Activated T-cell treated with anti-CD3 and anti-CD28 coated beads, Interleukin-2, amount 50 U/mL, for 4 hours (primary cell): ENCODE results near the gene CLEC16A. TPM values are rescaled to one million over a fixed set of nuclear protein-coding genes. Genes with fewer than 3 reads are reported as not detected.
A peak's percentile ranks its signal among the peaks of the same experiment; 100 is the strongest.

Source experiments
- ATAC-seq, 2 donors: fragments of 200-7000 bp; cut with Tn5 transposase; one replicate each; pipeline ENCODE4 v1.10.0; 2021
- DNase-seq: peaks from one replicate; pipeline ENCODE4 v3.0.0-alpha.2; 2020
- H3K27me3 Mint-ChIP-seq: one replicate; pipeline ENCODE4 v1.8.0; 2021; ENCODE audit warnings: low read depth, mixed read lengths
- H3K36me3 Mint-ChIP-seq: one replicate; pipeline ENCODE4 v1.8.0; 2022; ENCODE audit warnings: mixed read lengths; ENCODE audit not compliant: insufficient read depth
- H3K4me1 Mint-ChIP-seq: one replicate; pipeline ENCODE4 v1.8.0; 2021; ENCODE audit warnings: low read depth, mixed read lengths
- H3K4me3 Mint-ChIP-seq: one replicate; pipeline ENCODE4 v1.8.0; 2021; ENCODE audit warnings: mild to moderate bottlenecking, moderate library complexity, mixed read lengths
- H3K9me3 Mint-ChIP-seq: one replicate; pipeline ENCODE4 v1.8.0; 2021; ENCODE audit warnings: mixed read lengths
- total RNA-seq, 3 donors: library from RNA; stranded (reverse); gene quantifications; one replicate each; pipeline ENCODE4 v1.2.1, GENCODE V29; 2021

The CLEC16A gene
- total RNA-seq, 3 donors from 2014 or later, result 25.2 to 26.4 (median 26.3) TPM

DNA sequence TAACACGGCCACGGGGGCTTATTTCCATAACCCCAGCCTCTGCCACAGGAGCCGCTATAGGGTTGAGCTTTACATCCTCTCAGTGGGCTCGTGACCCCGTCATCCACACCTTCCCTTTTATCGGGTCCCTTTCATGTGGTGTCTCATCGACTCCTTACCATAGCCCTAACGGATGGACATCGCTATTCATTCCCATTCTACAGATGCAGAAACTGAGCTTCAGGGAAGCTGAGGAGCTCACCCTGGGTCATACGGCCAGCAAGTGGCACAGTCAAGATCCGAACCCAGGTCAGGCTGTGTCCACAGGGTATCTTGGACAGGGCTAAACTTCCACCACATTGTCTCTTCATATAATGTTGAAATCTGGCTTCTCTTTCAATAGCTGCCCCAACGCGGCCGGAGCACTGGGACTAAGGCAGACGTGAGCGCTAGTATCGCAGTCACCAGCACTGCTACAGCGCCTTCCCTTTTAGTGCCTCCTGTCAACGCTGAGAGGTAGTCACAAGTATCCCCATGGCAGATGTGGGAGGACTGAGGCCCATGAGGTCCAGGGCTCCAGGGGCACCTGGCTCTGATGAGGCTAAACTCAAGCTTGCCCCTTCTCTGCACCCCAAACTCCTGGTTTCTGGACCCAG is 260.8 kb downstream of the CLEC16A start:
- DNase-seq (no peak), ATAC-seq (no peak)
- Mint-ChIP-seq H3K4me1 (peaks cover 15% of the 10 kb centered on the region), H3K9me3 (no peaks in the 10 kb centered on the region), H3K4me3 (no peak overlapping the region), H3K27me3 (no peaks in the 10 kb centered on the region), H3K36me3 (no peaks in the 10 kb centered on the region)

DNA sequence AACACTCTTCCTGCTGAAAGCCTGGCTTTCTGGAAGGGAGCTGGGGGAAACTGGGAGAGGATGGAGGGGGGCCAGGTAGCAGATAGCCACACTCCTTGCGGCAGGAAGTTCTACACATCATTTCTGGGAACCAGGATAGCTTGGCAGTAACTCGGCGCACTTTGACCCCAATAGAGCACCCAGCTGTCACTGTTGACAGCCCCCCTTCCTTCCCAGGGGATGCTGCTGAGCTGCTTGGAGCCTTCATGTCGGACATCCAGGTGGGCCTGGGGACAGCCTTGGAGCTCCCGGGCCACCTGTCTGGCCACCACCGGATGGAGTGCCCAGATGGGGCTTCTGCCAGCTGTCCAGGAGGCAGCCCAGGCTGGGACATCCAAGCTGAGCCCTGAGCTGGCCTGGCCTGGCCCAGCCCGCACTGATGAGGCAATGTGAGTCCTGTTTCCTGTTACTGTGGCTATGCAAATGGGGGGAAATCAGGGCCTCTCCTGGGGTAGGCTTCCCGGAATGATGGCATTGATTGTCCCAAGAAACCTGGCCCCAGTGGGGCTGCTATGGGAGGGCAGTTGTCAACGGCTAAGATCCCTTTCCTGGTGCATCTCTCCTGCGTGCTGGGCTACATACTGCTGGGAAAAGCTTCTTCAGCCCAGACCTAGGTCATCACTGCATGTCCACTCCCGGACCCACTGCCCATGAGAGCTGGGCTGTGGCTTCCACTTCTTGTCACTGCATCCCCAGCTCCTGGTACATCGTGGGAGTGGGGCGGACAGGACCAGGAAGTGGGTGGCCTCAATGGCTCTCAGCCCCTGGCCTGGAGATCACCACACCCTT is 261.6 kb downstream of the CLEC16A start:
- H3K9me3 Mint-ChIP-seq, result no peaks in the 10 kb centered on the region
- peaks cover 15% of the 10 kb centered on the region for H3K4me1 Mint-ChIP-seq
- H3K36me3 Mint-ChIP-seq, result no peaks in the 10 kb centered on the region
- ATAC-seq, result peak in 1 of 2 donors; percentile 6
- H3K27me3 Mint-ChIP-seq, result no peaks in the 10 kb centered on the region
- no peak overlapping the region for H3K4me3 Mint-ChIP-seq
- no peak for DNase-seq

DNA sequence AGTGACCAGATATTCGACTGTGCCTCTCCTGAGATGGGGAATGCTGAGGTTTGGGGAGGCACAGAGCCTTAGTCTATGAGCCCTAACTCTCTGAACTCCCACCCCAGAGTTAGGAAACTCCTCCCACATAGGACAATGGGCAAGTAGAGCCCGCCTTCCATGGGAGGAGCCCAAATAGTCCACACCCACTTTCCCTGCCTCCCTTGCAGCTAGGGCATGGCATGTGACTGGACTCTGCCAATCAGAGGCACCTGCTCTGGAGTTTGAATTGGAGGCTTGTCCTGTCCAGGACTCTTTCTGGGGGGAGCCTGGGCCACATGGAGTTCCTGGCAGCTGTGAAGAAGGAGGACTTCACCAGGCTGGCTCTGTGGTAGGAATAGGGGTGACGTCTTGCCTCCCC is 263.3 kb downstream of the CLEC16A start:
- Mint-ChIP-seq H3K4me3 (no peak overlapping the region), H3K27me3 (no peaks in the 10 kb centered on the region), H3K4me1 (peaks cover 15% of the 10 kb centered on the region), H3K9me3 (no peaks in the 10 kb centered on the region), H3K36me3 (no peaks in the 10 kb centered on the region)
- DNase-seq (no peak), ATAC-seq (no peak)

DNA sequence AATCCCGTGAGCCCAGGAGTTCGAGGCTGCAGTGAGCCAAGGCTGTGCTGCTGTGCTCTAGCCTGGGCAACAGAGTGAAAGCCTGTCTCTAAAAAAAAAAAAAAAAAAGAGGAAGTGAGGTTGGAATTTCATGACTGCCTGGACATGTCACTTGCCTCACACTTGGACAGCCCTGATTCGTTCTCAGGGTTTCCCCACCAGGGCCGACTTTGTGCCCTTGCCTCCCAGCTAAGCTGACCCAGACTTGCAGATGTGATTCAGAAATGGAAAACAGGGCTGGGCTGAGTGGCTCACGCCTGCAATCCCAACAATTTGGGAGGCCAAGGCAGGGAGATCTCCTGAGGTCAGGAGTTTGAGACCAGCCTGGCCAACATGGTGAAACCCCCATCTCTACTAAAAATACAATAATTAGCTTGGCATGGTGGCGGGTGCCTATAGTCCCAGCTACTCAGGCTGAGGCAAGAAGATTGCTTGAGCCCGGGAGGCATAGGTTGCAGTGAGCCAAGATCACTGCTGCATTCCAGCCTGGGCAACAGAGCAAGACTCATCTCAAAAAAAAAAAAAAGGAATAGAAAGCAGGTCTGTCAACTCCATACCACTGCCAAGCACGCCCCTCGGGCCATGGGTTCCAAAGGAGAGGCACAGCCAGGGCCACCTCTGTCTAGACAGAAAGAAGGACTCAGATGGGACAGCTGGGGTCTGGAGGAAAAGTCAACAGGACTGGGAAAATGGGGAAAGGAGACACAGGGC is 264.7 kb downstream of the CLEC16A start:
- peaks cover 12% of the 10 kb centered on the region for H3K4me1 Mint-ChIP-seq
- H3K27me3 Mint-ChIP-seq, result no peaks in the 10 kb centered on the region
- ATAC-seq (no peak), DNase-seq (no peak)
- no peak overlapping the region for H3K4me3 Mint-ChIP-seq
- H3K9me3 Mint-ChIP-seq, result no peaks in the 10 kb centered on the region
- no peaks in the 10 kb centered on the region for H3K36me3 Mint-ChIP-seq

DNA sequence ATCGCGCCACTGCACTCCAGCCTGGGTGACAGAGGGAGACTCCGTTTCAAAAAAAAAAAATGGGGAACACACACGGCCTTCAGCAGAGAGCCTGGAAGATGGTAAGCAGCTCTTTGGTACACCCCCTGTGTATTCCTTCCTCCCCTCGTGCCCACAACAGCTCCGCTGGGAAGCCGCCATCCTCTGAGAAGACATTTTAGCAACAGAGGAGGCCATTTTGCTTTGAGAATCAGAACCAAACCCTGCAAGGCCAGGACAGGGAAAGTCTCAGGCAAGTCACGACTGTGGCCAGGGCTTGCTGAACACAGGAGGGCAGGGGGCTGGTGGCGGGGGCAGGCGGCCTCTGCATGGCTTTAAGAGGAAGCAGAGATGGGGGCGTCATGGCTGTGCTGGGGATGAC is 265.9 kb downstream of the CLEC16A start:
- ATAC-seq (no peak), DNase-seq (no peak)
- Mint-ChIP-seq H3K4me1 (peaks cover 12% of the 10 kb centered on the region), H3K27me3 (no peaks in the 10 kb centered on the region), H3K9me3 (no peaks in the 10 kb centered on the region), H3K36me3 (no peaks in the 10 kb centered on the region), H3K4me3 (no peak overlapping the region)

DNA sequence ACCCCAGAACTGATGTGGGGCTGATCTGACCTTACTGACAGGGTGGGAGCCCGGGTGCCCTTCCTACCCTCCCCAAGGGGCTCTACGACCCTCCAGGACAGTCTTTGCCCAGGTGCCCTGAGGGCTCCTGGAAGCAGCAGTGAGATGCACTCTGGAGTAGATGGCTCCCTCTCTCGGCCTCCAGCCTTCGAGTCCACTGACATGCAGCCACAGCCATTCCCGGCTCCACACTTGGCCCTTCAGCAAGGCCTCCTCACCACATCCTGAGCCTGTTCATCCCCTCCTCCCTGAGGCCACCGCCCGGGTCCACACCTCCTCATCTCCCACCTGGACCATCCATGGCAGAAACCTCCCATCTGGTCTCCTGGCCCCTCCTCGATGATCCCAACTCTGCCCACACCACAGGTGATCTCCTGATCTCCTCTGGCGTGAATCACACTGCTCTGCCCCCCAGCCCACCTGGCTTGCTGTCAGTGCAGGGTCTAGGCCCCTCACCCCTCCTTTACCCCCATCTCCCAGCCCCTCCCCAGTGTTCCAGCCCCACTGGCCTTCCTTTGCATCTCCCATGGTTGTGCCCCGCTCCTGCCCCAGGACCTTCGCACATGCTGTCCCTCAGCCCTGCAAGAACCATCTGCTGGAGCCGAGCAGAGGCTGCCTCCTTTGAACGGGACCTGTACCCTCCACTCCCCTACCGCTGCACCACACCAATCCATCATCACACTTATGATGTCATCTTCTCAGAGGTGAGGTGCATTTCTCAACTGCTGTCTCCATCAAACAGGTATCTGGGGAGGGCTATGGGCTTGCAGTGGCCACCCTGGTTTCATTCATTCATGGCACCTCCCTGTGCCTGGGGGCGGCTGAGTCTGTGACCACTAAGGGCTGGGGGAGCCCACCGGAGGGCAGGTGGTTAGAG is 267.0 kb downstream of the CLEC16A start:
- no peak for ATAC-seq
- no peaks in the 10 kb centered on the region for H3K36me3 Mint-ChIP-seq
- no peak overlapping the region for H3K4me3 Mint-ChIP-seq
- H3K9me3 Mint-ChIP-seq, result peaks cover 6% of the 10 kb centered on the region
- H3K4me1 Mint-ChIP-seq, result peaks cover 10% of the 10 kb centered on the region
- no peaks in the 10 kb centered on the region for H3K27me3 Mint-ChIP-seq
- DNase-seq, result no peak

DNA sequence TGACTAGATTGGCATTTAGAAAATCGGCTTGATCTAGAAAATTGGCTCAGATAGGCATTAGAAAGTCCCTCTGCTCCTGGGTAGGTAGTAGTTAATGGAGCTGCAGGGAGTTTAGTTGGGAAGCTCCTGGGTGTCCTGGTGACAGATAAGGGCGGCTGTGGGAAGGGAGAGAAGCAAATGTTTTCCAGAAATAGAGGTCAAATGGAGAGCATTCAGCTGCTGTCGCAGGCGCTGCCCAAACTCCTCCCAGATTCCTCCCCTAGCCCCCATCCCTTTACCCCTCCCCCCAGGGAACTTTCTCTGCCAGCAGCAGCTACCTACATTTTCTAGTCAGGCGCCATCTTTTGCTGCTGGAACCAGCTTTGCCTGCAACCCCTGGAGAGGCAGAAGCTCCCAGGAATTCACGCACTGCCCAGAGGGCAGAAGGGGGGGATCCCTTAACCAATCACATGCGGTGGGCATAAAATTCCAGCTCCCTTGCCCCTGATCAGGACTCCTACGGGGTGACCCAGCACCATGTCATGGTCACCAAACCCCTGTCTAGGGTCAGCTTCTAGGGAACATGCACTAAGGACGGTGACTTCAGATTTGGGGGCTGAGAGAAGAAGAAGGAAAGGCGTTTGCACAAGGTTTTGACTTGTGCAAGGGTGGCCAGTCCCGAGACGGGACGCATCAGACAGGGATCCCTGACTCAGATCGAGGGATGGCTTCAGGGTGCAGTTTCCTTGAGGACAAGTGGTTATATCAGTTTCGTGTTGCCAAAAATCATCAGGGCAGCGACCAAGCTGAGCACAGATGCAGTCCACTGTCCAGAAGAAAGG is 267.8 kb downstream of the CLEC16A start:
- Mint-ChIP-seq H3K9me3 (peaks cover 7% of the 10 kb centered on the region), H3K36me3 (no peaks in the 10 kb centered on the region), H3K4me1 (peaks cover 1% of the 10 kb centered on the region), H3K4me3 (no peak overlapping the region), H3K27me3 (no peaks in the 10 kb centered on the region)
- ATAC-seq (no peak), DNase-seq (no peak)

DNA sequence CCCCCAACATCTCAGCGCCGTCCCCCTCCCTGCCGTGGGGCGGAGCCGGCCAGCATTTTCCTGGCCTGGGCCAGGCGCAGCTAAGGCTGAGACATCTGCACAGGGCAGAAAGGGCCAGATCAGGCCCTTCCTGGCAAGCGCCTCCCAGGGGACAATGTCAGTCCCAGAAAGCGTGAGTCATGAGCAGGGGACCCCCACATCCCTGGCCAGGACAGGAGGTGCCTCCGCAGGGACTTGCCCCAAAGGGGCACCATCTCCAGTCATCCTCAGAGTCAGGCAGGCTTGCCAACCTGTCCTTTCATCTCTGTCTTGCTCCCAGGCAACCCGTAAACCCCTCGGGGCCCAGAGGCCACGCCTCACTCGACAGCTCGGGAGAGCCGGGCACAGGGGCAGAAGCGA is 268.4 kb downstream of the CLEC16A start:
- Mint-ChIP-seq H3K9me3 (peaks cover 7% of the 10 kb centered on the region), H3K4me3 (no peak overlapping the region)
- no peak for ATAC-seq

DNA sequence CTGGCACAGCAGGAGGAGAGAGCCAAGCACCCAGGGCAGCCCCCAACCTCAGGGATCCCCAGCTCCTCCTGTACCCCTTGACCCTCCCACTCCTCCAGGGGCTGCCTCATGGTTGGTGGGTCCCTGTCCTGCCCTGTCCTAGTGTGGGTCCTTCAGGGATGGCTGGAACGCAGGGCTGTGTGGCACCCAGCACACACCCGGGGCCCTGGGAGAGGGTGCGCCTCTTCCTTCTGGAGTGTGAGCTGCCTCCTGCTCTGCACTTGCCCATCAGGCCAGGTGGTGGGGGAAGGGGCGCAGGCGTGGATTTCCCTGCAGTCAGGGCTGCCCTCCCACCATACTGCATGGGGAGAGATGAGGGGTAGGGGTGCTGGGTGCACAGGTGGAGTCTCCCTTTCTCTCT is 269.0 kb downstream of the CLEC16A start:
- peaks cover 7% of the 10 kb centered on the region for H3K9me3 Mint-ChIP-seq

More for the DNA sequence above, 268.4 kb downstream of the CLEC16A start:
- no peak for DNase-seq
- Mint-ChIP-seq H3K4me1 (no peaks in the 10 kb centered on the region), H3K27me3 (no peaks in the 10 kb centered on the region), H3K36me3 (no peaks in the 10 kb centered on the region)

DNA sequence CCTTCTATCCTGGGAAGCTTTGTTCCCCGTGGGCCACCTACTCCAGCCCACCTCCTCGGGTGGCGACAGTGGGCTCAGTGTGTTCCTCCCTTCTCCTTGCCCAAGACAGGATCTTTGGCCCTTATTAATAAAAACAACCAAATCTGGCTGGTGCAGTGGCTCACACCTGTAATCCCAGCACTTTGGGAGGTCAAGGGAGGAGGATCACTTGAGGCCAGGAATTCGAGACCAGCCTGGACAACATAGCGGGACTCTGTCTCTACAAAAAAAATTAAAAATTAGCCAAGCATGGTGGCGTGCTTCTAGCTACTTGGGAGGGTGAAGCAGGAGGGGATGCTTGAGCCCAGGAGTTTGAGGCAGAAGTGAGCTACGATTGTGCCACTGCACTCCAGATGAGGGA is 269.4 kb downstream of the CLEC16A start:
- ATAC-seq, result no peak
- DNase-seq, result no peak
- H3K36me3 Mint-ChIP-seq, result no peaks in the 10 kb centered on the region
- no peaks in the 10 kb centered on the region for H3K27me3 Mint-ChIP-seq
- H3K4me3 Mint-ChIP-seq, result no peak overlapping the region
- H3K9me3 Mint-ChIP-seq, result peaks cover 7% of the 10 kb centered on the region
- no peaks in the 10 kb centered on the region for H3K4me1 Mint-ChIP-seq

More for the DNA sequence above, 269.0 kb downstream of the CLEC16A start:
- Mint-ChIP-seq H3K4me1 (no peaks in the 10 kb centered on the region), H3K27me3 (no peaks in the 10 kb centered on the region), H3K36me3 (no peaks in the 10 kb centered on the region), H3K4me3 (no peak overlapping the region)
- no peak for DNase-seq
- no peak for ATAC-seq

DNA sequence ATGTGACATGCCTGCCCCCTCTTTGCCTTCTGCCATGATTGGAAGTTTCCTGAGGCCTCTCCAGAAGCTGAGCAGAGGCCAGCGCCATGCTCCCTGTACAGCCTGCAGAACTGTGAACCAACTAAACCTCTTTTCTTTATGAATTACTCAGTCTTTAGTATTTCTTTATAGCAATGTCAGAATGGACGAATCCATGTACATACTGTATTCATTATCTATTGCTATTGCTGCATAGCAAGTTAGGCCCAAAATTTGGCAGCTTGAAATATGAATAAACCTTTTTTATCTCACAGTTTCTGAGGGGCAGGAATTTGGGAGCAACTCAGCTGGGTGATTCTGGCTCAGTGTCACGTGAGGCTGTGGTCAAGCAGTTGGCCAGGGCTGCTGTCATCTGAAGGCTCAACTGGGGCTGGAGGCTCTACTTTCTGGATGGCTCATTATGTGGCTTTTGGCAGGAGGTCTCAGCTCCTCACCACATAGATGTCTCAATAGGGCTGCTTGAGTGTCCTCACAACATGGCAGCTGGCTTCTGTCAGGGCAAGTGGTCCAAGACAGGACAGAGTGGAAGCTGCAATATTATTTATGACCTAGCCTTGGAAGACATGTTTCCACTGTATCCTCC is 271.7 kb downstream of the CLEC16A start:
- DNase-seq (no peak), ATAC-seq (no peak)
- no peaks in the 10 kb centered on the region for H3K36me3 Mint-ChIP-seq
- no peaks in the 10 kb centered on the region for H3K27me3 Mint-ChIP-seq
- H3K9me3 Mint-ChIP-seq, result peaks cover 7% of the 10 kb centered on the region
- peaks cover 6% of the 10 kb centered on the region for H3K4me1 Mint-ChIP-seq
- H3K4me3 Mint-ChIP-seq, result no peak overlapping the region

DNA sequence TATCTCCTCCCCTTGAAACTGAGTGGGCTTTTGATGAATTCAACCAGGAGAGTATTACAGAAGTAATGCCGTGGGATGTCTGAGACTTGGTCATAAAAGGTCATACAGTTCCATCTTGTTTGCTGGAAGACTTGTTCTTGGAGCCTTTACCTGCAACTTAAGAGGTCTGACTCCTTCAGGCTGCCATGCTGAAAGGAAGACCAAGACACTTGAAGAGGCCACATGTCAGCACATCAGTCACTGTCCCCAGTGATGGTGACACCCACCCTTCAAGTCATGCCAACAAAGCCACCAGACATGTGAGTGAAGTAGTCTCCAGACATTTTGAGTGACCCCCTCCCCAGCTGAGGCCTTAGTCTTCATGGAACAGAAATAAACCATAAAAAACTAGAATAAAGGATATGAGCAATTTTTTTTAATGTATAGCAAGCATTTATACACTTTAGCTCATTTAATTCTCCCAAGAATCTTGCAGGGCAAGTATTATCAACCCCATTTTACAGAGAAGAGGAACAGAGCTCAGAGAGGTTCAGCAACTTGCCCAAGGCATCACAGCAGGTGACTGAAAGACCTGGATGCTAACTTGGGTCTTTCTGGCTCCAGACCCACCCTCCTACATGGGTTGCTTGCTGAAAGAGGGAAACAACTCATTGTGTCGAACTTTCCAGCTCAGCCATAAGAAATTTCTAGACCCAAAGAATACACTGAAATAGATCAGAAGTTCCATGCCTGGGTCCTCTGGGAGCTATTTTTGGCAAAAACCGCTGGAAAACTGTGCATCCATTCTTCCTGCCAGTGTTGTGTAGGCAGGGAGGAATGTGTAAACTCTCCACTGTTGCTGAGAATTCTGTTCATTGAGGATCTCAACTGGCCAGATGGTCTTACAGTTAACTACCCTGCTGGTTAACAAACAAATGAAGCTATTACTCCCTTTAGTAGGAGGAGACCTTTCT is 273.6 kb downstream of the CLEC16A start:
- peaks cover 12% of the 10 kb centered on the region for H3K4me1 Mint-ChIP-seq
- H3K9me3 Mint-ChIP-seq, result peaks cover 7% of the 10 kb centered on the region
- no peaks in the 10 kb centered on the region for H3K27me3 Mint-ChIP-seq
- DNase-seq (no peak), ATAC-seq (no peak)
- no peak overlapping the region for H3K4me3 Mint-ChIP-seq
- no peaks in the 10 kb centered on the region for H3K36me3 Mint-ChIP-seq
